OCI-LY3 (cell line): ENCODE data around the gene LCN1.

Source experiments
- CTCF ChIP-seq: fragments of 200-600, 300-600 bp; sonication (generic); IDR thresholded peaks from 2 replicates; pipeline ENCODE4 v1.5.1; 2014; ENCODE audit warnings: antibody characterized with exemption, low read length, low read depth
- EZH2phosphoT487 ChIP-seq: fragments of 200-600 bp; shearing (Covaris generic); IDR thresholded peaks from 2 replicates; pipeline ENCODE4 v1.6.1; 2018; ENCODE audit warnings: antibody characterized with exemption, mixed run types, low read depth

- TF ChIP-seq CTCF (peak; percentile 67), EZH2phosphoT487 (no peak)
Measured at GRCh38 chr9:135500525-135501260, 20.5 kb upstream of the LCN1 start, which contains the start of gene MRPS2.
